MCF 10A (cell line): ENCODE results near the gene RBM14. TPM values are rescaled to one million over a fixed set of nuclear protein-coding genes. Genes with fewer than 3 reads are reported as not detected.

Experiments
- BruUV-seq: library from RNA; stranded (reverse); fragments of 400-500 nt; replicated peaks from 2 replicates; lab custom pipeline; 2021; lab: Mats Ljungman, UMichigan
- CTCF ChIA-PET: fragments of 300-600 bp; sonication (Branson Sonifier 250); formaldehyde crosslinking; extraction: SDS; loops from one replicate; lab custom pipeline; 2021; ENCODE audit warnings: antibody characterized with exemption, inconsistent platforms; lab: Yijun Ruan, JAX
- POLR2A ChIA-PET: fragments of 300-600, 350-650 bp; sonication (Branson Sonifier 250); formaldehyde crosslinking; extraction: SDS; loops from one replicate; lab custom pipeline; 2020; ENCODE audit warnings: antibody characterized with exemption, inconsistent platforms; lab: Yijun Ruan, JAX
- DNase-seq: peaks from one replicate; pipeline ENCODE4 v3.0.0-alpha.2; 2018; ENCODE audit not compliant: unreplicated experiment
- H3K27ac Mint-ChIP-seq: one replicate; pipeline ENCODE4 v1.8.0; 2022; ENCODE audit warnings: mild to moderate bottlenecking, low read depth, mixed read lengths; ENCODE audit not compliant: unreplicated experiment
- H3K27me3 Mint-ChIP-seq: one replicate; pipeline ENCODE4 v1.8.0; 2022; ENCODE audit warnings: mixed read lengths; ENCODE audit not compliant: insufficient read depth, unreplicated experiment
- H3K36me3 Mint-ChIP-seq: one replicate; pipeline ENCODE4 v1.8.0; 2022; ENCODE audit warnings: mild to moderate bottlenecking, moderate library complexity, mixed read lengths; ENCODE audit not compliant: insufficient read depth, unreplicated experiment
- H3K4me1 Mint-ChIP-seq: one replicate; pipeline ENCODE4 v1.8.0; 2022; ENCODE audit warnings: mixed read lengths; ENCODE audit not compliant: insufficient read depth, unreplicated experiment
- H3K4me3 Mint-ChIP-seq: one replicate; pipeline ENCODE4 v1.8.0; 2022; ENCODE audit warnings: mild to moderate bottlenecking, moderate library complexity, mixed read lengths; ENCODE audit not compliant: unreplicated experiment
- H3K9me3 Mint-ChIP-seq: one replicate; pipeline ENCODE4 v1.8.0; 2022; ENCODE audit warnings: mixed read lengths; ENCODE audit not compliant: unreplicated experiment
- intact Hi-C: fragments of 100-400 bp; cut with micrococcal nuclease; formaldehyde crosslinking; loops from 2 replicates; pipeline ENCODE4 v1.14.1; 2022
- total RNA-seq: library from RNA; stranded (reverse); gene quantifications from 2 replicates; pipeline ENCODE4 v1.2.3, GENCODE V29; 2022
- TF ChIP-seq, protein P1 (sequence below): fragments of 200-600 bp; IDR thresholded peaks from one replicate; pipeline ENCODE4 v1.8.0; 2022; ENCODE audit warnings: antibody characterized with exemption, mild to moderate bottlenecking; ENCODE audit not compliant: unreplicated experiment

Gene RBM14
- total RNA-seq, 1 experiment from 2014 or later: 78.1 TPM

DNA sequence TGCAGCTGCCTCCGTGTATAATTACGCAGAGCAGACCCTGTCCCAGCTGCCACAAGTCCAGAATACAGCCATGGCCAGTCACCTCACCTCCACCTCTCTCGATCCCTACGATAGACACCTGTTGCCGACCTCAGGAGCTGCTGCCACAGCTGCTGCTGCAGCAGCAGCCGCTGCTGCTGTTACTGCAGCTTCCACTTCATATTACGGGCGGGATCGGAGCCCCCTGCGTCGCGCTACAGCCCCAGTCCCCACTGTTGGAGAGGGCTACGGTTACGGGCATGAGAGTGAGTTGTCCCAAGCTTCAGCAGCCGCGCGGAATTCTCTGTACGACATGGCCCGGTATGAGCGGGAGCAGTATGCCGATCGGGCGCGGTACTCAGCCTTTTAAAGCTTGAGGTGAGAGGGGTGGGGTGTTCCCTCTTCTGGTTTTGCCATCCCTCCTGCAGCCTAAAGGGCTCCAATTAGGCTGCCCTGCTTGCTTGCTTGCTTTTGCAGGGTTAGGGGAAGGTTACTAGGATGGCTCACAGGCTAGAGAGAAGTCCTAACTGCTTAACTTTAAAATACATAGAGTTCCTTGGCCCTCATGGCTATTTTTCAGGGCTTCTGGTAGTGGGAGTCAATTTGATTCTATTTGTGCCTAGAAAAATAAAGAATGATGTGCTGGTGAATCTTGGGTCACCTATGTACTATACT, 27.5 kb downstream of the RBM14 start:
- H3K9me3 Mint-ChIP-seq: no peaks in the 10 kb centered on the region
- TF ChIP-seq, protein P1, sequence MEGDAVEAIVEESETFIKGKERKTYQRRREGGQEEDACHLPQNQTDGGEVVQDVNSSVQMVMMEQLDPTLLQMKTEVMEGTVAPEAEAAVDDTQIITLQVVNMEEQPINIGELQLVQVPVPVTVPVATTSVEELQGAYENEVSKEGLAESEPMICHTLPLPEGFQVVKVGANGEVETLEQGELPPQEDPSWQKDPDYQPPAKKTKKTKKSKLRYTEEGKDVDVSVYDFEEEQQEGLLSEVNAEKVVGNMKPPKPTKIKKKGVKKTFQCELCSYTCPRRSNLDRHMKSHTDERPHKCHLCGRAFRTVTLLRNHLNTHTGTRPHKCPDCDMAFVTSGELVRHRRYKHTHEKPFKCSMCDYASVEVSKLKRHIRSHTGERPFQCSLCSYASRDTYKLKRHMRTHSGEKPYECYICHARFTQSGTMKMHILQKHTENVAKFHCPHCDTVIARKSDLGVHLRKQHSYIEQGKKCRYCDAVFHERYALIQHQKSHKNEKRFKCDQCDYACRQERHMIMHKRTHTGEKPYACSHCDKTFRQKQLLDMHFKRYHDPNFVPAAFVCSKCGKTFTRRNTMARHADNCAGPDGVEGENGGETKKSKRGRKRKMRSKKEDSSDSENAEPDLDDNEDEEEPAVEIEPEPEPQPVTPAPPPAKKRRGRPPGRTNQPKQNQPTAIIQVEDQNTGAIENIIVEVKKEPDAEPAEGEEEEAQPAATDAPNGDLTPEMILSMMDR: no peak
- peaks cover 100% of the 10 kb centered on the region for H3K36me3 Mint-ChIP-seq
- no peaks in the 10 kb centered on the region for H3K27me3 Mint-ChIP-seq
- BruUV-seq: no TSS peak
- POLR2A ChIA-PET: interaction anchor here (1.0 to 17.6 kb wide), 2 partner anchors 10 to 24 kb away, joined by 4 to 420 read pairs; partner anchors contain the start of gene RBM14
- H3K27ac Mint-ChIP-seq: no peak overlapping the region
- H3K4me1 Mint-ChIP-seq: peaks cover 59% of the 10 kb centered on the region
- CTCF ChIA-PET: interaction anchor here (0.6 kb wide), 1 partner anchor 22 kb away, joined by 3 read pairs; no protein-coding TSS in a partner anchor
- intact Hi-C loops: loop anchor here (5.0 kb wide), 1 partner anchor 67 kb away; no protein-coding TSS in a partner anchor
- H3K4me3 Mint-ChIP-seq: peak overlapping the region; percentile 97
- DNase-seq: no peak

DNA sequence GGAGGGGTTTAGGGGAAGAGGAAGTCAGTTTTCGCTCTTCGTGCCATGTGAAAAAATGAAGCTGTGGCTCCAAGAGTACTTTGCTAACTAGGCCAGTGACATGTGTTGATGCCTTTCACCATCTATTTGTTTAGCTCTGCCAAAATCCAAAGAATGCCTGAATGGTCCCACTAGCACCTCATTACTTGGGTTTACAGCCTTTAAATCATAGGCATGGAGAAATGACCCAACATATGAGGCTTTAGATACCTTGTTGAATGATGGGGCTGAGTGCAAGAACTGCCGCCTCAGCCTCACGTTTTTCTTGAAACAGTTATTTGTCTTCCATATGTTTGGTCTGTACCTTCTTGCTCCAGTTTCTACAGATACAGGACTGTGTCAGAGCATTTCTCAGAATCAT, 30.4 kb downstream of the RBM14 start:
- POLR2A ChIA-PET: interaction anchor here (0.9 to 5.2 kb wide), 3 partner anchors 9 to 40 kb away, joined by 4 to 48 read pairs (median 6); partner anchors contain the start of gene RBM4
- Mint-ChIP-seq H3K27me3 (no peaks in the 10 kb centered on the region), H3K4me1 (peaks cover 38% of the 10 kb centered on the region), H3K27ac (no peak overlapping the region), H3K9me3 (no peaks in the 10 kb centered on the region), H3K4me3 (no peak overlapping the region), H3K36me3 (peaks cover 100% of the 10 kb centered on the region)
- BruUV-seq: no TSS peak
- TF ChIP-seq, protein P1: no peak
- DNase-seq: no peak
- intact Hi-C loops: no loop called here
- CTCF ChIA-PET: no interaction called here

- no peak overlapping the region for H3K27ac Mint-ChIP-seq
- TF ChIP-seq, protein P1: no peak
- peaks cover 95% of the 10 kb centered on the region for H3K36me3 Mint-ChIP-seq
- H3K4me1 Mint-ChIP-seq: peaks cover 26% of the 10 kb centered on the region
- H3K9me3 Mint-ChIP-seq: no peaks in the 10 kb centered on the region
- H3K4me3 Mint-ChIP-seq: no peak overlapping the region
- ChIA-PET CTCF (interaction anchor here (0.6 kb wide), 1 partner anchor 582 kb away, joined by 3 read pairs; no protein-coding TSS in a partner anchor), POLR2A (interaction anchor here (1.9 to 5.2 kb wide), 2 partner anchors 12 to 33 kb away, joined by 6 to 48 read pairs; partner anchors contain the start of genes RBM14 and RBM4)
- intact Hi-C loops: no loop called here
- BruUV-seq: no TSS peak
- H3K27me3 Mint-ChIP-seq: no peaks in the 10 kb centered on the region
- DNase-seq: no peak
Measured at GRCh38 chr11:66649903-66650302, 33.5 kb downstream of the RBM14 start.

DNA sequence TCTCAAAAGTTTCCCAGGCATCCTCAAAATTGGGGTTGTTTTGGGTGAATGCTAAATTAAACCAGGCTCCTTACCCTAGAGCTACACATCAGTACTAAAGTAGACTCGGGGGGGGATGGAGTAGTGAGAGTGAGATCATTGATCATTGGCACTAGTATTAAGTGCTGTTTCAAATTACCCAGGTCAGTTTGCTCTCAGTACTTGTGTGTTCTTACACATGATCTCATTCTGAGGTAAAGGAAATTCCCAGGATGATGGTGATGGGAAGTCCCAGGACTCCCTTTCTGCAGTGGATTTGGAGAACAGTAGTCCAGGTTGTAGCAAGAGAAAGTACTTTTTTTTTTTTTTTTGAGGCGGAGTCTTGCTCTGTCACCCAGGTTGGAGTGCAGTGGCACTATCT, 34.6 kb downstream of the RBM14 start:
- DNase-seq: no peak
- Mint-ChIP-seq H3K9me3 (no peaks in the 10 kb centered on the region), H3K4me1 (peaks cover 19% of the 10 kb centered on the region), H3K27me3 (no peaks in the 10 kb centered on the region), H3K36me3 (peaks cover 94% of the 10 kb centered on the region), H3K4me3 (no peak overlapping the region), H3K27ac (no peak overlapping the region)
- intact Hi-C loops: no loop called here
- ChIA-PET CTCF (interaction anchor here (1.3 kb wide), 1 partner anchor 10 kb away, joined by 3 read pairs; no protein-coding TSS in a partner anchor), POLR2A (interaction anchor here (0.8 to 5.2 kb wide), 4 partner anchors 10 to 28 kb away, joined by 3 to 48 read pairs (median 4); partner anchors contain the start of genes RBM4 and RBM4B)
- TF ChIP-seq, protein P1: no peak
- no TSS peak for BruUV-seq
